C4-2B (cell line): ENCODE data around the gene MARCKS.

Experiments used
- ZFX ChIP-seq: fragments of 450-650 bp; IDR thresholded peaks from 2 replicates; pipeline ENCODE4 v1.6.1; 2017
- TF ChIP-seq, protein P1 (sequence below): fragments of 450-650 bp; conservative IDR thresholded peaks from 2 replicates; pipeline ENCODE4 v1.5.1; 2017; ENCODE audit warnings: mild to moderate bottlenecking

DNA sequence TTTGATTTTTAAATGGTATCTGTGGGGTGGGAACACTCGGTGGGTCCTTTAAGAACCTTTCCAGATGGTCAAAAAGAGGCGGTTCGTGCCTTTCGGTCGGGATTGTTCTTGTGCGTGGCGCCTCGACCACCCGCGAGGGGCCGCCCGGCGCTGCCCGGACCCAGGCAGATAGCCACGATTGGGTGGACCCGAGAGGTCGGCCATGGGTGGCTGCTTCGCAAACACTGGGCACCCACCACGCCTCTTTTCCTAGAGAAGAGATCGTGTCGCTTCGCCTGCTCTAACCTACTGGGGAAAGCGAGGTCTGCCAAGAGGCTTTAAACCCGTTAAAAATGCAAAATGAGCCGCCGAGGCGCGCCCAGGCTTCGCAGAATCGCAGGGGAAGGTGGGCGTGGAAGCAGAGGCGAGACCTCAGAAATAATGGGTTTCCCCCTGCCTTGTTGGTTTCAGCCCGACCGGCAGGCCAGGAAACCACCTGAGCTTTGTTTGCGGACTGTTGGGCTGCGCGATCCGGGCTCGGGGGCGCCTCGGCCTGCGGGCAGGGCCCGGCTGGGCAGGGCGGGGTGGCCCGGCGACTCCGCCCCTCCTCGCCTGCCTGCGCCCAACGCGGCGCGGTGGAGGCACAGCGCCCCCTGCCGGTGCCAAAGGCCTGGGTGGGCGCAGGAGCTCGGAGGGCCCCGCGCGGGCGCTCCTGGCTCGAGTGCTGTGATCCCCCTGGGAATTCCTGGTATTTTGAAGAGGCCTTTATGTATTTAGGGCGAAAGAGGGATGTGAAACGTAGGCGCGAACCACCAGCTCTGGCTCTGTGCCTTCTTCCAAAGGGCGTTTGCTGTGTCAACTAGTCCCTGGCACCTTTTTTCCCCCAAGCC lies 1.6 kb downstream of the MARCKS start:
- TF ChIP-seq, protein P1, sequence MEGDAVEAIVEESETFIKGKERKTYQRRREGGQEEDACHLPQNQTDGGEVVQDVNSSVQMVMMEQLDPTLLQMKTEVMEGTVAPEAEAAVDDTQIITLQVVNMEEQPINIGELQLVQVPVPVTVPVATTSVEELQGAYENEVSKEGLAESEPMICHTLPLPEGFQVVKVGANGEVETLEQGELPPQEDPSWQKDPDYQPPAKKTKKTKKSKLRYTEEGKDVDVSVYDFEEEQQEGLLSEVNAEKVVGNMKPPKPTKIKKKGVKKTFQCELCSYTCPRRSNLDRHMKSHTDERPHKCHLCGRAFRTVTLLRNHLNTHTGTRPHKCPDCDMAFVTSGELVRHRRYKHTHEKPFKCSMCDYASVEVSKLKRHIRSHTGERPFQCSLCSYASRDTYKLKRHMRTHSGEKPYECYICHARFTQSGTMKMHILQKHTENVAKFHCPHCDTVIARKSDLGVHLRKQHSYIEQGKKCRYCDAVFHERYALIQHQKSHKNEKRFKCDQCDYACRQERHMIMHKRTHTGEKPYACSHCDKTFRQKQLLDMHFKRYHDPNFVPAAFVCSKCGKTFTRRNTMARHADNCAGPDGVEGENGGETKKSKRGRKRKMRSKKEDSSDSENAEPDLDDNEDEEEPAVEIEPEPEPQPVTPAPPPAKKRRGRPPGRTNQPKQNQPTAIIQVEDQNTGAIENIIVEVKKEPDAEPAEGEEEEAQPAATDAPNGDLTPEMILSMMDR = peak; percentile 96
- no peak; the same call in 1 of the 2 replicates for TF ChIP-seq ZFX
